Trophoblast cell (in vitro differentiated cells and primary cell): ENCODE data around the gene MYLK.

Experiments used
- DNase-seq, 2 donors: peaks; one replicate each; pipeline ENCODE4 v3.0.0-alpha.2; 2016
- H2AFZ ChIP-seq: 2 replicates; pipeline ENCODE4 v1.6.1; 2013; ENCODE audit warnings: low read length, moderate library complexity, mild to moderate bottlenecking; ENCODE audit not compliant: insufficient read depth, poor library complexity
- H2AK5ac ChIP-seq: 2 replicates; pipeline ENCODE4 v1.6.1; 2013; ENCODE audit warnings: mild to moderate bottlenecking, low read length
- H2BK120ac ChIP-seq: 2 replicates; pipeline ENCODE4 v1.6.1; 2013; ENCODE audit warnings: low read length, mild to moderate bottlenecking, moderate library complexity; ENCODE audit not compliant: insufficient read depth, poor library complexity
- H2BK12ac ChIP-seq: 2 replicates; pipeline ENCODE4 v1.6.1; 2013; ENCODE audit warnings: mild to moderate bottlenecking, low read length, moderate library complexity
- H2BK5ac ChIP-seq: 2 replicates; pipeline ENCODE4 v1.6.1; 2013; ENCODE audit warnings: low read length, low read depth, moderate library complexity, mild to moderate bottlenecking; ENCODE audit not compliant: poor library complexity
- H3K14ac ChIP-seq: 2 replicates; pipeline ENCODE4 v1.6.1; 2013; ENCODE audit warnings: mild to moderate bottlenecking, low read length
- H3K18ac ChIP-seq: 2 replicates; pipeline ENCODE4 v1.6.1; 2013; ENCODE audit warnings: mild to moderate bottlenecking, low read length
- H3K23ac ChIP-seq: 2 replicates; pipeline ENCODE4 v1.6.1; 2013; ENCODE audit warnings: low read length
- H3K27ac ChIP-seq: 2 replicates; pipeline ENCODE4 v1.5.1; 2013; ENCODE audit warnings: low read depth, mild to moderate bottlenecking, inconsistent platforms, low read length, moderate library complexity
- H3K27me3 ChIP-seq: 2 replicates; pipeline ENCODE4 v1.6.1; 2013; ENCODE audit warnings: inconsistent platforms, mild to moderate bottlenecking, low read length, moderate library complexity; ENCODE audit not compliant: insufficient read depth
- H3K36me3 ChIP-seq, 2 experiments: 1 replicate in 1 of 2; 2 replicates in 1 of 2; pipeline ENCODE4 v1.6.1; 2013; ENCODE audit warnings: low read length in 2 of 2, mild to moderate bottlenecking in 2 of 2, moderate library complexity in 1 of 2; ENCODE audit not compliant: insufficient read depth in 2 of 2, control insufficient read depth in 1 of 2
- H3K4ac ChIP-seq: 2 replicates; pipeline ENCODE4 v1.6.1; 2013; ENCODE audit warnings: low read depth, mild to moderate bottlenecking, low read length, moderate library complexity
- H3K4me1 ChIP-seq, 2 experiments: 1 replicate in 1 of 2; 2 replicates in 1 of 2; pipeline ENCODE4 v1.6.1; 2013; ENCODE audit warnings: low read length in 2 of 2, mild to moderate bottlenecking in 2 of 2, moderate library complexity in 1 of 2; ENCODE audit not compliant: insufficient read depth in 2 of 2, control insufficient read depth in 1 of 2
- H3K4me2 ChIP-seq: 2 replicates; pipeline ENCODE4 v1.6.1; 2013; ENCODE audit warnings: inconsistent platforms, mild to moderate bottlenecking, low read length, moderate library complexity
- H3K4me3 ChIP-seq: 2 replicates; pipeline ENCODE4 v1.5.1; 2013; ENCODE audit warnings: mild to moderate bottlenecking, low read depth, low read length, inconsistent platforms
- H3K79me1 ChIP-seq: one replicate; pipeline ENCODE4 v1.6.1; 2013; ENCODE audit warnings: low read length
- H3K79me2 ChIP-seq: 2 replicates; pipeline ENCODE4 v1.6.1; 2013; ENCODE audit warnings: low read length, mild to moderate bottlenecking; ENCODE audit not compliant: control insufficient read depth, insufficient read depth, poor library complexity
- H3K9ac ChIP-seq: 2 replicates; pipeline ENCODE4 v1.6.1; 2013; ENCODE audit warnings: mild to moderate bottlenecking, low read length
- H3K9me3 ChIP-seq: 2 replicates; pipeline ENCODE4 v1.6.1; 2013; ENCODE audit warnings: low read depth, mild to moderate bottlenecking, control low read depth, inconsistent platforms, low read length; ENCODE audit not compliant: insufficient read depth
- H4K12ac ChIP-seq: 2 replicates; pipeline ENCODE4 v1.6.1; 2013; ENCODE audit warnings: low read depth, mild to moderate bottlenecking, low read length, moderate library complexity
- H4K8ac ChIP-seq: 2 replicates; pipeline ENCODE4 v1.6.1; 2013; ENCODE audit warnings: low read depth, mild to moderate bottlenecking, low read length, moderate library complexity
- H4K91ac ChIP-seq: one replicate; pipeline ENCODE4 v1.6.1; 2013; ENCODE audit warnings: low read depth, mild to moderate bottlenecking, low read length, moderate library complexity
- WGBS: extraction: QIAGEN DNeasy Blood & Tissue Kit; methylation state at CpG from one replicate; pipeline ENCODE4 v1.1.7; 2013; ENCODE audit warnings: missing lambda C conversion rate; ENCODE audit not compliant: insufficient read length, insufficient coverage; ENCODE audit errors: extremely low coverage; 5-methylcytosine and 5-hydroxymethylcytosine counted together

MYLK gene

GRCh38 chr3:123668906-123669305 is 215.2 kb downstream of the MYLK start:
- no peak overlapping the region for H3K14ac ChIP-seq
- no peak overlapping the region for H4K91ac ChIP-seq
- H3K18ac ChIP-seq: no peak overlapping the region
- H3K4ac ChIP-seq: no peak overlapping the region
- no peak for DNase-seq
- no peak overlapping the region for H2AFZ ChIP-seq
- no peak overlapping the region for H4K12ac ChIP-seq
- H3K9ac ChIP-seq: no peak overlapping the region
- no peaks in the 10 kb centered on the region for H3K9me3 ChIP-seq
- no peaks in the 10 kb centered on the region for H3K27me3 ChIP-seq
- no peaks in the 10 kb centered on the region for H3K79me1 ChIP-seq
- H3K27ac ChIP-seq: no peak overlapping the region
- peaks cover 18 to 26% of the 10 kb centered on the region in 2 experiments for H3K36me3 ChIP-seq
- H3K4me1 ChIP-seq: no peaks in the 10 kb centered on the region
- H2BK5ac ChIP-seq: no peak overlapping the region
- H2AK5ac ChIP-seq: no peak overlapping the region
- H3K4me2 ChIP-seq: no peak overlapping the region
- no peak overlapping the region for H2BK120ac ChIP-seq
- H3K23ac ChIP-seq: no peak overlapping the region
- H3K4me3 ChIP-seq: no peak overlapping the region
- H3K79me2 ChIP-seq: no peaks in the 10 kb centered on the region
- no CpG with 5 or more reads among the region's 8 CpGs for WGBS
- H2BK12ac ChIP-seq: no peak overlapping the region
- no peak overlapping the region for H4K8ac ChIP-seq

GRCh38 chr3:123667784-123668183 is 216.3 kb downstream of the MYLK start:
- H3K36me3 ChIP-seq: peaks cover 28% of the 10 kb centered on the region in 2 experiments
- no peak overlapping the region for H2BK12ac ChIP-seq
- no peak for DNase-seq
- no peak overlapping the region for H3K23ac ChIP-seq
- H4K8ac ChIP-seq: no peak overlapping the region
- H3K9ac ChIP-seq: no peak overlapping the region
- H2BK5ac ChIP-seq: no peak overlapping the region
- no peak overlapping the region for H2AK5ac ChIP-seq
- no peaks in the 10 kb centered on the region for H3K27me3 ChIP-seq
- H2AFZ ChIP-seq: no peak overlapping the region
- no peaks in the 10 kb centered on the region for H3K9me3 ChIP-seq
- no peak overlapping the region for H3K4me3 ChIP-seq
- H3K27ac ChIP-seq: no peak overlapping the region
- no peak overlapping the region for H2BK120ac ChIP-seq
- WGBS: no CpG with 5 or more reads among the region's 6 CpGs
- no peak overlapping the region for H3K18ac ChIP-seq
- H3K79me2 ChIP-seq: no peaks in the 10 kb centered on the region
- no peak overlapping the region for H3K4me2 ChIP-seq
- no peak overlapping the region for H3K14ac ChIP-seq
- no peaks in the 10 kb centered on the region for H3K4me1 ChIP-seq
- no peak overlapping the region for H4K91ac ChIP-seq
- no peak overlapping the region for H4K12ac ChIP-seq
- no peaks in the 10 kb centered on the region for H3K79me1 ChIP-seq
- no peak overlapping the region for H3K4ac ChIP-seq

GRCh38 chr3:123664753-123665152 is 219.4 kb downstream of the MYLK start:
- H3K4ac ChIP-seq: no peak overlapping the region
- H3K27ac ChIP-seq: no peak overlapping the region
- no peak overlapping the region for H4K8ac ChIP-seq
- no peaks in the 10 kb centered on the region for H3K9me3 ChIP-seq
- no peak overlapping the region for H3K18ac ChIP-seq
- no peak for DNase-seq
- no peak overlapping the region for H3K4me2 ChIP-seq
- peaks cover 22 to 34% of the 10 kb centered on the region in 2 experiments for H3K36me3 ChIP-seq
- H2BK120ac ChIP-seq: no peak overlapping the region
- no peak overlapping the region for H3K4me3 ChIP-seq
- H4K12ac ChIP-seq: no peak overlapping the region
- H4K91ac ChIP-seq: no peak overlapping the region
- no peak overlapping the region for H2AK5ac ChIP-seq
- no peaks in the 10 kb centered on the region for H3K79me1 ChIP-seq
- H3K23ac ChIP-seq: no peak overlapping the region
- H2BK12ac ChIP-seq: no peak overlapping the region
- no peaks in the 10 kb centered on the region for H3K27me3 ChIP-seq
- H3K9ac ChIP-seq: no peak overlapping the region
- H2AFZ ChIP-seq: no peak overlapping the region
- H3K79me2 ChIP-seq: no peaks in the 10 kb centered on the region
- H3K4me1 ChIP-seq: no peaks in the 10 kb centered on the region
- H3K14ac ChIP-seq: no peak overlapping the region
- H2BK5ac ChIP-seq: no peak overlapping the region

- Histone ChIP-seq H3K79me1 (no peaks in the 10 kb centered on the region), H2BK120ac (no peak overlapping the region), H3K4me1 (no peaks in the 10 kb centered on the region), H2BK12ac (no peak overlapping the region), H3K14ac (no peak overlapping the region), H2AK5ac (no peak overlapping the region), H3K4me3 (no peak overlapping the region), H3K9me3 (no peaks in the 10 kb centered on the region), H4K12ac (no peak overlapping the region), H3K79me2 (no peaks in the 10 kb centered on the region), H2BK5ac (no peak overlapping the region), H2AFZ (no peak overlapping the region), H4K91ac (no peak overlapping the region), H3K9ac (no peak overlapping the region), H3K4me2 (no peak overlapping the region), H3K18ac (no peak overlapping the region), H3K23ac (no peak overlapping the region), H3K27me3 (no peaks in the 10 kb centered on the region), H3K36me3 (peaks cover 21 to 34% of the 10 kb centered on the region in 2 experiments), H3K4ac (no peak overlapping the region), H3K27ac (no peak overlapping the region), H4K8ac (no peak overlapping the region)
- WGBS: no CpG with 5 or more reads among the region's 9 CpGs
- no peak for DNase-seq
Measured at GRCh38 chr3:123663977-123664376, 220.2 kb downstream of the MYLK start.
